Activated CD4-positive, alpha-beta memory T cell treated with anti-CD3 and anti-CD28 coated beads, Interleukin-2, amount 10 ng/mL, durations not matched to agents 7 days and 5 days (primary cell): ENCODE measurements around the gene SETD2. TPM values are rescaled to one million over a fixed set of nuclear protein-coding genes. Genes with fewer than 3 reads are reported as not detected.

Experiments used
- total RNA-seq, 2 experiments: library from RNA; stranded (reverse); gene quantifications; one replicate each; pipeline ENCODE4 v1.2.3, GENCODE V29; 2021

SETD2 gene
- total RNA-seq, 2 experiments from 2014 or later = 37.4 to 41.5 TPM

Other genes starting within 250 kb of the SETD2 start
- gene CCDC12, start 187.4 kb downstream of the SETD2 start, total RNA-seq = 10 to 100 TPM; 55.0 to 56.7 TPM
- gene NBEAL2, start 184.4 kb downstream of the SETD2 start, total RNA-seq = 100 to 1,000 TPM; 254 to 267 TPM
- gene KIF9, start 118.7 kb upstream of the SETD2 start, total RNA-seq = 1 to 10 TPM; 3.1 to 3.4 TPM
- 10 to 100 TPM; 19.4 to 21.2 TPM for gene KLHL18, start 118.8 kb upstream of the SETD2 start, total RNA-seq
- gene PTPN23, start 216.9 kb upstream of the SETD2 start, total RNA-seq = 10 to 100 TPM; 26.8 to 28.7 TPM